Tibial nerve (tissue), 3 donors: Measurements from ENCODE around the gene FAM120C.

Experiments
- CTCF ChIP-seq, 5 experiments: fragments of 200-600 bp in 3 of 5; fragments of 450-650 bp in 2 of 5; sonication (generic) in 3 of 5; IDR thresholded peaks; one replicate each; pipeline ENCODE4 v1.5.1; 2016 to 2019; ENCODE audit warnings: antibody characterized with exemption in 5 of 5, mild to moderate bottlenecking in 3 of 5, moderate library complexity in 2 of 5
- POLR2A ChIP-seq, 2 donors: fragments of 450-650 bp; IDR thresholded peaks; one replicate each; pipeline ENCODE4 v1.6.1; 2017; ENCODE audit warnings: antibody characterized with exemption in 2 of 2, mild to moderate bottlenecking in 2 of 2, moderate library complexity in 2 of 2

DNA sequence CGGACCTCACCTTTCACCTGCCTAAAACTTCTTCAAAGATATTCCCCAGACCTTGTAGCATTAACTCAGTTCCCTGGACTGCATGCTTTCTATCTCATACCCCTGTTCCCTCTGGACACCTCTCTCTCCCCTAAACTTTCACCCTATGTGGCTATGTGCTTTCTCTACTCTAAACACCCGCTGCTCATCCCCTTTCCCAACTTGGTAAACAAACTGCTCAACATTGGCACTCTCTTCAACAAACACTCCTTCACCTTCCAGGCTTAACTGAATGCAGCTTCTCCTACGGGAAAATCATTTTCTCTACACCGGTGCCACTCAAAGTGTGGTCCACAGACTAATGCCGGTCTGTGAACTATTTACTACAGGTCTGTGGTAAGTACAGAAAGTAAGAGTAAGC lies 158.7 kb downstream of the FAM120C start:
- no peak for TF ChIP-seq CTCF (IDR thresholded peaks at IDR 0.05)
- no peak for TF ChIP-seq POLR2A (IDR thresholded peaks at IDR 0.05)
